ENCODE measurements around the gene SBNO1.

SBNO1 gene

GRCh38 chr12:123243671-123244262, 120.9 kb downstream of the SBNO1 start:
- DNase-seq = no peak

- no peak for DNase-seq
These were observed 122.3 kb downstream of the SBNO1 start for GRCh38 chr12:123242116-123242904.

Data from SHP77 (cell line).